Keratinocyte (primary cell): ENCODE measurements around the gene KCNQ1OT1.

Experiments used
- EZH2 ChIP-seq: IDR thresholded peaks from one replicate; pipeline ENCODE4 v1.6.1; 2012; ENCODE audit warnings: inconsistent platforms, mild to moderate bottlenecking, low read length, moderate library complexity
- TF ChIP-seq, protein P1 (sequence below), 3 experiments: IDR thresholded peaks in 1 of 3; conservative IDR thresholded peaks in 1 of 3; optimal IDR thresholded peaks in 1 of 3; 2 replicates in 2 of 3; 3 replicates in 1 of 3; pipeline versions ENCODE3 to v1.5.1; 2011; ENCODE audit warnings: low read length in 3 of 3, mild to moderate bottlenecking in 3 of 3, moderate library complexity in 2 of 3, control low read depth in 1 of 3, inconsistent platforms in 1 of 3; ENCODE audit not compliant: insufficient read depth in 2 of 3; ENCODE audit errors: extremely low read depth in 1 of 3

DNA sequence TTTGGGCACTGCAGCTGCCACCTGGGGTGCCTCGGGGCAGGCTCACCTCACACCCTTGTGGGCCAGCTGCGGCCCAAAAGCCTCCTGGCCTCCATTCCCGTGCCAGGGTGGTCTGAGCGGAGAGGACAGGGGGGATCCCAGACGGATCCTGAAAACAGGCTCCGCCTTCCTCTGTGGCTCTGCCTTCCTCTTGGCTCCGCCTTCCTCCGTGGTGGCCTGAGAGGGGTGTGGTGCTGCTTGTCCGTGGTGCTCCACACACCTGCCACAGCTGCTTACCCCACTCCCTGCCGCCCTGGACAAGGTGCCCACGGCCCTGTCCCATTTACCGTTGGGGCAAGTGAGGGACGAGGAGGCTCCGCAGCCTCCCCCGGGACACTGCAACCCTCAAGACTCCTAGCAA, 23.2 kb upstream of the KCNQ1OT1 start:
- TF ChIP-seq, protein P1, sequence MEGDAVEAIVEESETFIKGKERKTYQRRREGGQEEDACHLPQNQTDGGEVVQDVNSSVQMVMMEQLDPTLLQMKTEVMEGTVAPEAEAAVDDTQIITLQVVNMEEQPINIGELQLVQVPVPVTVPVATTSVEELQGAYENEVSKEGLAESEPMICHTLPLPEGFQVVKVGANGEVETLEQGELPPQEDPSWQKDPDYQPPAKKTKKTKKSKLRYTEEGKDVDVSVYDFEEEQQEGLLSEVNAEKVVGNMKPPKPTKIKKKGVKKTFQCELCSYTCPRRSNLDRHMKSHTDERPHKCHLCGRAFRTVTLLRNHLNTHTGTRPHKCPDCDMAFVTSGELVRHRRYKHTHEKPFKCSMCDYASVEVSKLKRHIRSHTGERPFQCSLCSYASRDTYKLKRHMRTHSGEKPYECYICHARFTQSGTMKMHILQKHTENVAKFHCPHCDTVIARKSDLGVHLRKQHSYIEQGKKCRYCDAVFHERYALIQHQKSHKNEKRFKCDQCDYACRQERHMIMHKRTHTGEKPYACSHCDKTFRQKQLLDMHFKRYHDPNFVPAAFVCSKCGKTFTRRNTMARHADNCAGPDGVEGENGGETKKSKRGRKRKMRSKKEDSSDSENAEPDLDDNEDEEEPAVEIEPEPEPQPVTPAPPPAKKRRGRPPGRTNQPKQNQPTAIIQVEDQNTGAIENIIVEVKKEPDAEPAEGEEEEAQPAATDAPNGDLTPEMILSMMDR (optimal IDR thresholded peaks at IDR 0.05 in 1 of 3, IDR thresholded peaks at IDR 0.05 in 1 of 3, conservative IDR thresholded peaks at IDR 0.05 in 1 of 3; ENCODE audit: extremely low read depth in 1 of 3, insufficient read depth in 2 of 3, low read length in 3 of 3) = no peak
- no peak for TF ChIP-seq EZH2
